ENCODE measurements around the gene DGKI. TPM values are rescaled to one million over a fixed set of nuclear protein-coding genes. Genes with fewer than 3 reads are reported as not detected.
A peak's percentile ranks its signal among the peaks of the same experiment; 100 is the strongest.

The DGKI gene
- total RNA-seq, 1 experiment from 2014 or later = 0.55 TPM

DNA sequence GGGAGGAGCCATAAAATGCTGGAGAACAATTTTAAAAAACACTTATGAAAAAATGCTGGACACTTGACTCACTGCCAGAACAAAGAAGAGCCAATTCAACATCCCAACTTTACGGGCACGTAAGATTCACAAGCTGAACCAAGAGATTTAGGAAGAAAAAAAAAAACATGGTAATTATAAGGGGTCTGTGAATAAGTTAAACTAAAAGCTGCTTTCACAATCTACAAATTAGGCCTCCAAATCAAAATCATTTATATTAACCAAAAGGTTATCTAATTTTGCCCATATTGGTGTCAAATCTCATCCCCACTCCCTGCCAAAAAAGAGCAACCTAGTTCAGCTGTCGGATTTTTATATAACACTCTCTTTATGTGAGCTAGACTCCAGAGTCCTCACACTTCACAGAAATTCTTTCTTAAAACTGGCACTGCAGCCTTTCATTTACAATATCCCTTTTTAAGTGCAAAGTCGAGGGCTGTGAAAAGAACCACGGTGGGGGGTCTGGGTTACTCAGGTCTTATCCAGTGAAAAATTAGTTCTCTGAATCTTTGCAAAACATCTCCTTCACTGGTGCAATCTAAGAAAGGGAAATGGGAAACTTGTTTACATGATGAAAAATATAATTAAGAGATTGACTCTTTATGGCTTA, 30.4 kb upstream of the DGKI start:
- no CpG with 5 or more reads among the region's 5 CpGs for WGBS (ENCODE audit: extremely low coverage, insufficient read length, low lambda C conversion rate)
- Histone ChIP-seq H3K4me2 (ENCODE audit: insufficient read depth, insufficient read length, low read length) (no peak overlapping the region), H4K91ac (ENCODE audit: insufficient read length, low read depth, low read length) (no peak overlapping the region), H3K4ac (ENCODE audit: low read depth, low read length) (no peak overlapping the region), H2BK15ac (ENCODE audit: low read depth, low read length) (no peak overlapping the region), H3K14ac (ENCODE audit: insufficient read depth, low read length) (no peak overlapping the region), H3K27me3 (ENCODE audit: insufficient read depth, low read length) (no peaks in the 10 kb centered on the region), H2BK5ac (ENCODE audit: insufficient read length, low read length) (no peak overlapping the region), H3K18ac (ENCODE audit: insufficient read length, low read depth, low read length) (no peak overlapping the region), H3K27ac (ENCODE audit: insufficient read length, low read depth, low read length) (no peak overlapping the region), H3K9ac (ENCODE audit: extremely low read depth, insufficient read length, low read length) (no peak overlapping the region), H2AFZ (ENCODE audit: low read length) (no peak overlapping the region), H3K23me2 (ENCODE audit: insufficient read length, low read depth, low read length, poor library complexity, severe bottlenecking) (no peaks in the 10 kb centered on the region), H3K4me1 (ENCODE audit: insufficient read depth, low read length) (peaks cover 22% of the 10 kb centered on the region), H3T11ph (ENCODE audit: low read length) (no peak overlapping the region), H3K79me1 (ENCODE audit: insufficient read depth, low read depth, low read length, poor library complexity, severe bottlenecking) (no peaks in the 10 kb centered on the region), H3K56ac (ENCODE audit: insufficient read length, low read depth, low read length) (no peak overlapping the region), H2BK20ac (ENCODE audit: low read depth, low read length, poor library complexity, severe bottlenecking) (no peak overlapping the region), H4K8ac (replicated peaks; ENCODE audit: insufficient read length, low read depth, low read length) (no peak overlapping the region), H2BK120ac (ENCODE audit: low read depth, low read length, poor library complexity, severe bottlenecking) (no peak overlapping the region), H3K79me2 (ENCODE audit: insufficient read depth, low read length) (no peaks in the 10 kb centered on the region), H4K20me1 (ENCODE audit: control insufficient read depth, insufficient read depth, insufficient read length) (no peaks in the 10 kb centered on the region), H2BK12ac (ENCODE audit: insufficient read length, low read depth, low read length) (no peak overlapping the region), H3K9me3 (ENCODE audit: control insufficient read depth, low read depth, low read length) (no peaks in the 10 kb centered on the region), H2AK5ac (ENCODE audit: insufficient read length, low read length) (no peak overlapping the region), H4K5ac (ENCODE audit: insufficient read length, low read depth, low read length) (no peak overlapping the region), H3K23ac (ENCODE audit: insufficient read length, low read depth, low read length) (no peak overlapping the region)
- TF ChIP-seq, protein P1, sequence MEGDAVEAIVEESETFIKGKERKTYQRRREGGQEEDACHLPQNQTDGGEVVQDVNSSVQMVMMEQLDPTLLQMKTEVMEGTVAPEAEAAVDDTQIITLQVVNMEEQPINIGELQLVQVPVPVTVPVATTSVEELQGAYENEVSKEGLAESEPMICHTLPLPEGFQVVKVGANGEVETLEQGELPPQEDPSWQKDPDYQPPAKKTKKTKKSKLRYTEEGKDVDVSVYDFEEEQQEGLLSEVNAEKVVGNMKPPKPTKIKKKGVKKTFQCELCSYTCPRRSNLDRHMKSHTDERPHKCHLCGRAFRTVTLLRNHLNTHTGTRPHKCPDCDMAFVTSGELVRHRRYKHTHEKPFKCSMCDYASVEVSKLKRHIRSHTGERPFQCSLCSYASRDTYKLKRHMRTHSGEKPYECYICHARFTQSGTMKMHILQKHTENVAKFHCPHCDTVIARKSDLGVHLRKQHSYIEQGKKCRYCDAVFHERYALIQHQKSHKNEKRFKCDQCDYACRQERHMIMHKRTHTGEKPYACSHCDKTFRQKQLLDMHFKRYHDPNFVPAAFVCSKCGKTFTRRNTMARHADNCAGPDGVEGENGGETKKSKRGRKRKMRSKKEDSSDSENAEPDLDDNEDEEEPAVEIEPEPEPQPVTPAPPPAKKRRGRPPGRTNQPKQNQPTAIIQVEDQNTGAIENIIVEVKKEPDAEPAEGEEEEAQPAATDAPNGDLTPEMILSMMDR (conservative IDR thresholded peaks at IDR 0.05) = no peak
- peaks cover 72 to 79% of the 10 kb centered on the region in 2 experiments for H3K4me1 Mint-ChIP-seq
- no peak for DNase-seq
- peaks cover 7% of the 10 kb centered on the region in 2 experiments for H3K9me3 Mint-ChIP-seq
- H3K27ac Mint-ChIP-seq = peak overlapping the region in 2 of 3 experiments; percentile 1 to 58; a peak in 3 of 7 replicates
- peaks cover 30 to 71% (median 58%) of the 10 kb centered on the region in 3 experiments for H3K36me3 Mint-ChIP-seq (ENCODE audit: insufficient read depth in 1 of 3, low read depth in 3 of 3)
- no peaks in the 10 kb centered on the region for H3K27me3 Mint-ChIP-seq (ENCODE audit: low read depth)
- H3K4me3 Mint-ChIP-seq = no peak overlapping the region
